CD4-positive, CD25-positive, alpha-beta regulatory T cell (primary cell): ENCODE data around the gene OCSTAMP. TPM values are rescaled to one million over a fixed set of nuclear protein-coding genes. Genes with fewer than 3 reads are reported as not detected.
A peak's percentile ranks its signal among the peaks of the same experiment; 100 is the strongest.

ENCODE experiments used
- ATAC-seq, 2 donors: fragments of 150-1000 bp; cut with Tn5 transposase; one replicate each; pipeline ENCODE4 v1.10.0; 2021; ENCODE audit warnings: low read depth in 2 of 2, moderate number of reproducible peaks in 2 of 2, moderate library complexity in 1 of 2
- DNase-seq, 3 donors: peaks; one replicate each; pipeline versions ENCODE4 v3.0.0 to v3.0.0-alpha.2; 2012 to 2022; ENCODE audit warnings: mixed read lengths in 1 of 3
- H3K27ac ChIP-seq: one replicate; pipeline ENCODE4 v1.7.0; 2013; ENCODE audit warnings: mild to moderate bottlenecking, low read length; ENCODE audit not compliant: insufficient read depth, poor library complexity, severe bottlenecking
- H3K27me3 ChIP-seq: one replicate; pipeline ENCODE4 v1.7.0; 2013; ENCODE audit warnings: low read length; ENCODE audit not compliant: control insufficient read depth, insufficient read depth
- H3K36me3 ChIP-seq: one replicate; pipeline ENCODE4 v1.7.0; 2013; ENCODE audit warnings: mild to moderate bottlenecking, low read length, moderate library complexity; ENCODE audit not compliant: control insufficient read depth, insufficient read depth
- H3K4me1 ChIP-seq: 2 replicates; pipeline ENCODE4 v1.7.0; 2013; ENCODE audit warnings: mild to moderate bottlenecking, low read length; ENCODE audit not compliant: insufficient read depth, control insufficient read depth, poor library complexity, severe bottlenecking
- H3K4me3 ChIP-seq: one replicate; pipeline ENCODE4 v1.7.0; 2013; ENCODE audit warnings: low read depth, mild to moderate bottlenecking, low read length, moderate library complexity
- H3K9me3 ChIP-seq, 2 experiments: 1 replicate in 1 of 2; 2 replicates in 1 of 2; pipeline ENCODE4 v1.7.0; 2013; ENCODE audit warnings: low read length in 2 of 2, mild to moderate bottlenecking in 1 of 2, moderate library complexity in 1 of 2; ENCODE audit not compliant: control insufficient read depth in 2 of 2
- H3K27ac Mint-ChIP-seq, 3 donors: one replicate each; pipeline ENCODE4 v1.8.0; 2020 to 2022; ENCODE audit warnings: mild to moderate bottlenecking in 3 of 3, mixed read lengths in 3 of 3, moderate library complexity in 2 of 3
- H3K27me3 Mint-ChIP-seq: one replicate; pipeline ENCODE4 v1.8.0; 2022; ENCODE audit warnings: mild to moderate bottlenecking, mixed read lengths
- H3K36me3 Mint-ChIP-seq: one replicate; pipeline ENCODE4 v1.8.0; 2020; ENCODE audit warnings: mixed read lengths
- H3K4me1 Mint-ChIP-seq, 4 donors: one replicate each; pipeline ENCODE4 v1.8.0; 2020 to 2022; ENCODE audit warnings: mixed read lengths in 4 of 4, mild to moderate bottlenecking in 1 of 4
- H3K4me3 Mint-ChIP-seq, 4 donors: one replicate each; pipeline ENCODE4 v1.8.0; 2020 to 2022; ENCODE audit warnings: mild to moderate bottlenecking in 4 of 4, mixed read lengths in 4 of 4, moderate library complexity in 3 of 4
- H3K9me3 Mint-ChIP-seq, 7 donors: one replicate each; pipeline ENCODE4 v1.8.0; 2020 to 2022; ENCODE audit warnings: mixed read lengths in 7 of 7, mild to moderate bottlenecking in 3 of 7, moderate library complexity in 2 of 7
- polyA plus RNA-seq, 4 donors: library from polyadenylated mRNA; unstranded; fragments of 300-500 nt; fragmentation: Illumina TruSeq; gene quantifications; one replicate each; pipeline ENCODE4 v1.2.3, GENCODE V29; 2021
- total RNA-seq: library from RNA; stranded (reverse); gene quantifications from one replicate; pipeline ENCODE4 v1.2.3, GENCODE V29; 2022

The OCSTAMP gene
- total and polyA plus RNA-seq, 5 donors from 2014 or later, result not detected

DNA sequence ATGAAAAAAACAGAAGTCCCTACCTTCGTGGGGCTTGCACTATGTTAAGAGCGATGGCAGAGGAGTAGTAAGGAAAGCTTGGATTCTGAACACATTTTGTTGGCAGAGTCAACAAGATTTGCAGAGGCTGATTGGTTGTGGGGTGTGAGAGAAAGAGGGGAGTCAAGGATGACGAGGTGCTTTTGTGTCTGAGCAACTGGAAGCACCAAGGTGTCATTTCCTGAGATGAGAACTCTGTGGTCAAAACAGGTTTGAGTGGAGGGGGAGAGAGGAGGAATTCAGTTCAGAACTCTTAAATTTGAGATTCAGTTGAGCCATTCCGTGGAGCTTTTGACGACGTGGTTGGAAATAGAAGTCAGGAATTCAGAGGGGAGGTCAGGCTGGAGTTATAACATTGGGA is 3.5 kb downstream of the OCSTAMP start:
- ATAC-seq (no peak), DNase-seq (no peak)
- no peaks in the 10 kb centered on the region for H3K36me3 ChIP-seq
- peaks cover 10% of the 10 kb centered on the region for H3K4me1 ChIP-seq
- H3K4me3 Mint-ChIP-seq, result no peak overlapping the region
- H3K4me1 Mint-ChIP-seq, result peaks cover 0 to 6% (median 2%) of the 10 kb centered on the region in 4 donors
- no peaks in the 10 kb centered on the region for H3K9me3 ChIP-seq
- no peak overlapping the region for H3K4me3 ChIP-seq
- no peak overlapping the region for H3K27ac Mint-ChIP-seq
- H3K27me3 Mint-ChIP-seq, result no peaks in the 10 kb centered on the region
- no peaks in the 10 kb centered on the region for H3K36me3 Mint-ChIP-seq
- H3K27me3 ChIP-seq, result no peaks in the 10 kb centered on the region
- H3K9me3 Mint-ChIP-seq, result no peaks in the 10 kb centered on the region
- H3K27ac ChIP-seq, result no peak overlapping the region

DNA sequence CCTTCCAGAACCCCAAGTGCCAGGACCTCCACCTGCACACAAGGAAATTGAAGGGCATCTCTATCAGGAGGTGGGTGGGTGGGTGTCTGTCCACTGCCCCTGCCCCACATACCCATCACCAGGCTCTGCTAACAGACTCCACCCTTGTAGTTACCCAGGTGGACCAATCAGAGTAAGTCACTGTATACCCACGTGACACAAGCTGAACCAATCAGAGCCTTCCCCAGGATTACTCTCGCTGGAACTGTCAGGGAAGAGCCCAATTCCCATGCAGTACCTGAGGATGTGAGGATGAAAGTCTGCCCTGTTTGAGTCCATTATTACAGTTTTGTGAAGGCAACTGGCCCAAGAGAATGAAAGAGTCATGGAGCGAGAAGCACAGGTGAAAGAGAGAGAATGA is 4.2 kb downstream of the OCSTAMP start:
- H3K9me3 Mint-ChIP-seq, result no peaks in the 10 kb centered on the region
- peaks cover 0 to 5% (median 2%) of the 10 kb centered on the region in 4 donors for H3K4me1 Mint-ChIP-seq
- no peak for ATAC-seq
- Histone ChIP-seq H3K36me3 (no peaks in the 10 kb centered on the region), H3K9me3 (no peaks in the 10 kb centered on the region), H3K27ac (no peak overlapping the region), H3K27me3 (no peaks in the 10 kb centered on the region), H3K4me3 (no peak overlapping the region), H3K4me1 (peaks cover 10% of the 10 kb centered on the region)
- no peaks in the 10 kb centered on the region for H3K36me3 Mint-ChIP-seq
- DNase-seq, result no peak
- no peak overlapping the region for H3K27ac Mint-ChIP-seq
- no peak overlapping the region for H3K4me3 Mint-ChIP-seq
- no peaks in the 10 kb centered on the region for H3K27me3 Mint-ChIP-seq

DNA sequence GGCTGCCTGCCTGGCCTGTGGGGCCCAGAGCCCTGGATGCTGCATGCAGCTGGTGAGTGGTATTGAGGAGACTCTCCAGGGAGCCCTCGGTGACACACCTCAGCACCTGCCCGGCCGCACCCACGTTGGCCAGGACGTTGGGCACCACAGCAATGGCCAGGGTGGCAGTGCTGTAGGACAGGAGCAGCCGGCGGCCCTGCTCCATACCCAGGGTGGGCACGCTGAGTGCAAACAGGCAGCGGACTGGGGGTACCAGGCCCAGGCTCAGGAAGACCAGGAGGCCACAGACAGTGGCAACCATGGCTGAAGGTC is 4.7 kb downstream of the OCSTAMP start:
- ATAC-seq (no peak), DNase-seq (no peak)
- Histone ChIP-seq H3K27ac (no peak overlapping the region), H3K9me3 (no peaks in the 10 kb centered on the region), H3K4me3 (no peak overlapping the region), H3K27me3 (no peaks in the 10 kb centered on the region), H3K4me1 (peaks cover 10% of the 10 kb centered on the region), H3K36me3 (no peaks in the 10 kb centered on the region)
- peaks cover 0 to 5% (median 2%) of the 10 kb centered on the region in 4 donors for H3K4me1 Mint-ChIP-seq
- no peaks in the 10 kb centered on the region for H3K36me3 Mint-ChIP-seq
- no peaks in the 10 kb centered on the region for H3K9me3 Mint-ChIP-seq
- H3K27ac Mint-ChIP-seq, result no peak overlapping the region
- H3K27me3 Mint-ChIP-seq, result no peaks in the 10 kb centered on the region
- no peak overlapping the region for H3K4me3 Mint-ChIP-seq

GRCh38 chr20:46545077-46545826 is 5.2 kb downstream of the OCSTAMP start:
- Histone ChIP-seq H3K4me3 (no peak overlapping the region), H3K4me1 (peaks cover 10% of the 10 kb centered on the region), H3K27me3 (no peaks in the 10 kb centered on the region), H3K36me3 (no peaks in the 10 kb centered on the region), H3K27ac (no peak overlapping the region), H3K9me3 (no peaks in the 10 kb centered on the region)
- H3K27ac Mint-ChIP-seq, result peak overlapping the region in 1 of 3 donors; percentile 74
- no peaks in the 10 kb centered on the region for H3K27me3 Mint-ChIP-seq
- no peak overlapping the region for H3K4me3 Mint-ChIP-seq
- H3K36me3 Mint-ChIP-seq, result no peaks in the 10 kb centered on the region
- DNase-seq, result peak in 1 of 3 donors; percentile 53
- H3K9me3 Mint-ChIP-seq, result no peaks in the 10 kb centered on the region
- H3K4me1 Mint-ChIP-seq, result peaks cover 0 to 5% (median 2%) of the 10 kb centered on the region in 4 donors
- ATAC-seq, result peak; percentile 34 to 44

GRCh38 chr20:46544576-46544975 is 5.9 kb downstream of the OCSTAMP start:
- H3K4me1 Mint-ChIP-seq, result peaks cover 0 to 5% (median 2%) of the 10 kb centered on the region in 4 donors
- Histone ChIP-seq H3K36me3 (no peaks in the 10 kb centered on the region), H3K27me3 (no peaks in the 10 kb centered on the region), H3K9me3 (no peaks in the 10 kb centered on the region), H3K4me3 (no peak overlapping the region), H3K4me1 (peaks cover 10% of the 10 kb centered on the region), H3K27ac (no peak overlapping the region)
- ATAC-seq (no peak), DNase-seq (no peak)
- H3K9me3 Mint-ChIP-seq, result no peaks in the 10 kb centered on the region
- H3K27me3 Mint-ChIP-seq, result peaks cover 2% of the 10 kb centered on the region
- no peak overlapping the region for H3K4me3 Mint-ChIP-seq
- no peak overlapping the region for H3K27ac Mint-ChIP-seq
- no peaks in the 10 kb centered on the region for H3K36me3 Mint-ChIP-seq

GRCh38 chr20:46543959-46544358 is 6.5 kb downstream of the OCSTAMP start:
- peaks cover 10% of the 10 kb centered on the region for H3K4me1 ChIP-seq
- no peak for ATAC-seq
- Mint-ChIP-seq H3K4me3 (no peak overlapping the region), H3K4me1 (peaks cover 0 to 5% (median 2%) of the 10 kb centered on the region in 4 donors), H3K27ac (no peak overlapping the region), H3K36me3 (no peaks in the 10 kb centered on the region), H3K27me3 (peaks cover 5% of the 10 kb centered on the region), H3K9me3 (peaks cover 0 to 3% (median 0%) of the 10 kb centered on the region in 7 donors)
- H3K9me3 ChIP-seq, result no peaks in the 10 kb centered on the region
- H3K4me3 ChIP-seq, result no peak overlapping the region
- H3K27me3 ChIP-seq, result no peaks in the 10 kb centered on the region
- no peak for DNase-seq
- H3K27ac ChIP-seq, result no peak overlapping the region
- H3K36me3 ChIP-seq, result no peaks in the 10 kb centered on the region

DNA sequence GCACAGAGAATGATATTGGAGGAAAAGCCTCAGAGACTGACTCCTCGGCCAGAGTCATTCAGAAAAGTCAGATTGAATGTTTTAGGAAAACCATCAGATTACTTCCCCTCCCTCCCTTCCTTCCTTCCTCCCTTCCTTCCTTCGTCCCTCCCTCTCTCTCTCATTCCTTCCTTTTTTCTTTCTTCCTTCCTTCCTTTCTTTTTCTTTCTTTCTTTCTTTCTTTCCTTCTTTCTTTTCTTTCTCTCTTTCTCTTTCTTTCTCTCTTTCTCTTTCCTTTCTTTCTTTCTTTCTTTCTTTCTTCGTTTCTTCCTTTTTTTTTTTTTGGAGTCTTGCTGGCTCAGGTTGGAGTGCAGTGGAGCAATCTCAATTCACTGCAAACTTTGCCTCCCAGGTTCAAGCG is 7.4 kb downstream of the OCSTAMP start:
- no peak overlapping the region for H3K4me3 ChIP-seq
- Mint-ChIP-seq H3K9me3 (peaks cover 0 to 3% (median 0%) of the 10 kb centered on the region in 7 donors), H3K4me1 (peaks cover 0 to 5% (median 2%) of the 10 kb centered on the region in 4 donors), H3K36me3 (no peaks in the 10 kb centered on the region), H3K27me3 (peaks cover 5% of the 10 kb centered on the region), H3K27ac (no peak overlapping the region), H3K4me3 (no peak overlapping the region)
- DNase-seq, result no peak
- no peaks in the 10 kb centered on the region for H3K36me3 ChIP-seq
- H3K27ac ChIP-seq, result no peak overlapping the region
- peaks cover 10% of the 10 kb centered on the region for H3K4me1 ChIP-seq
- H3K9me3 ChIP-seq, result no peaks in the 10 kb centered on the region
- peaks cover 2% of the 10 kb centered on the region for H3K27me3 ChIP-seq
- no peak for ATAC-seq
